ENCODE results near the gene PACS1.

GRCh38 chr11:66265531-66266377 lies 195.7 kb downstream of the PACS1 start:
- TF ChIP-seq, protein P1, sequence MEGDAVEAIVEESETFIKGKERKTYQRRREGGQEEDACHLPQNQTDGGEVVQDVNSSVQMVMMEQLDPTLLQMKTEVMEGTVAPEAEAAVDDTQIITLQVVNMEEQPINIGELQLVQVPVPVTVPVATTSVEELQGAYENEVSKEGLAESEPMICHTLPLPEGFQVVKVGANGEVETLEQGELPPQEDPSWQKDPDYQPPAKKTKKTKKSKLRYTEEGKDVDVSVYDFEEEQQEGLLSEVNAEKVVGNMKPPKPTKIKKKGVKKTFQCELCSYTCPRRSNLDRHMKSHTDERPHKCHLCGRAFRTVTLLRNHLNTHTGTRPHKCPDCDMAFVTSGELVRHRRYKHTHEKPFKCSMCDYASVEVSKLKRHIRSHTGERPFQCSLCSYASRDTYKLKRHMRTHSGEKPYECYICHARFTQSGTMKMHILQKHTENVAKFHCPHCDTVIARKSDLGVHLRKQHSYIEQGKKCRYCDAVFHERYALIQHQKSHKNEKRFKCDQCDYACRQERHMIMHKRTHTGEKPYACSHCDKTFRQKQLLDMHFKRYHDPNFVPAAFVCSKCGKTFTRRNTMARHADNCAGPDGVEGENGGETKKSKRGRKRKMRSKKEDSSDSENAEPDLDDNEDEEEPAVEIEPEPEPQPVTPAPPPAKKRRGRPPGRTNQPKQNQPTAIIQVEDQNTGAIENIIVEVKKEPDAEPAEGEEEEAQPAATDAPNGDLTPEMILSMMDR (IDR thresholded peaks at IDR 0.05), result no peak
- no peak for TF ChIP-seq EZH2 (IDR thresholded peaks at IDR 0.05; ENCODE audit: borderline replicate concordance, insufficient read depth, low read depth, low read length, poor library complexity, severe bottlenecking)
